Stomach (tissue), 9 donors: Measurements from ENCODE around the gene MYO5B. TPM values are rescaled to one million over a fixed set of nuclear protein-coding genes. Genes with fewer than 3 reads are reported as not detected.

Experiments used
- DNase-seq, 2 donors: peaks; one replicate each; pipeline versions ENCODE4 v3.0.0 to v3.0.0-alpha.2; 2013 to 2019
- H3K27ac ChIP-seq, 5 donors: fragments of 200-600 bp in 4 of 5; sonication (generic) in 4 of 5; one replicate each; pipeline ENCODE4 v1.5.1; 2013 to 2019; ENCODE audit warnings: mild to moderate bottlenecking in 1 of 5, moderate library complexity in 1 of 5
- H3K27me3 ChIP-seq, 3 donors: fragments of 200-600 bp; sonication (generic); one replicate each; pipeline ENCODE4 v1.5.1; 2017 to 2019; ENCODE audit warnings: mixed run types in 1 of 3
- H3K36me3 ChIP-seq, 4 donors: fragments of 200-600 bp; sonication (generic); 1 replicate in 3 of 4; 2 replicates in 1 of 4; pipeline ENCODE4 v1.5.1; 2016 to 2019
- H3K4me1 ChIP-seq, 4 donors: fragments of 200-600 bp; sonication (generic); one replicate each; pipeline ENCODE4 v1.5.1; 2016 to 2019
- H3K4me3 ChIP-seq, 4 donors: fragments of 200-600 bp; sonication (generic) in 3 of 4; one replicate each; pipeline ENCODE4 v1.5.1; 2016 to 2019; ENCODE audit warnings: mild to moderate bottlenecking in 1 of 4
- H3K9me3 ChIP-seq, 4 donors: fragments of 200-600 bp; sonication (generic); one replicate each; pipeline ENCODE4 v1.5.1; 2016 to 2019
- CTCF ChIP-seq, 7 experiments: fragments of 450-650 bp in 4 of 7; fragments of 200-600 bp in 3 of 7; sonication (generic) in 3 of 7; IDR thresholded peaks; one replicate each; pipeline ENCODE4 v1.5.1; 2016 to 2019; ENCODE audit warnings: antibody characterized with exemption in 7 of 7, control low read depth in 2 of 7, mild to moderate bottlenecking in 1 of 7
- EP300 ChIP-seq: sonication (generic); formaldehyde crosslinking; IDR thresholded peaks from one replicate; pipeline ENCODE4 v1.6.1; 2017; ENCODE audit warnings: antibody characterized with exemption
- POLR2A ChIP-seq, 4 donors: fragments of 450-650 bp; IDR thresholded peaks; one replicate each; pipeline ENCODE4 v1.6.1; 2016; ENCODE audit warnings: antibody characterized with exemption in 4 of 4, control low read depth in 2 of 4, mild to moderate bottlenecking in 1 of 4, moderate library complexity in 1 of 4
- POLR2AphosphoS5 ChIP-seq, 3 donors: sonication (generic); formaldehyde crosslinking; IDR thresholded peaks; one replicate each; pipeline ENCODE4 v1.6.1; 2016; ENCODE audit warnings: antibody characterized with exemption in 3 of 3
- WGBS, 5 donors: extraction: QIAGEN DNeasy Blood & Tissue Kit in 3 of 5; methylation state at CpG; one replicate each; pipeline versions ENCODE4 v1.1.5 to v1.1.7; 2013 to 2018; 5-methylcytosine and 5-hydroxymethylcytosine counted together
- intact Hi-C: fragments of 100-400 bp; cut with DNase I; formaldehyde crosslinking; loops from one replicate; pipeline ENCODE4 v1.15.1; 2023; ENCODE audit warnings: low total_unique reads
- polyA plus RNA-seq, 3 donors: library from polyadenylated mRNA; stranded (reverse); fragments of 200-250 nt; gene quantifications; one replicate each; pipeline ENCODE4 v1.2.3, GENCODE V29; 2013
- total RNA-seq, 5 donors: library from RNA; depleted of rRNA; stranded (reverse); fragments of >200 nt; gene quantifications; one replicate each; pipeline versions ENCODE4 v1.1.0 to v1.2.3, GENCODE V29; 2014 to 2016
- donor health status: healthy with polysubstance abuse.
- donor health status: Bipolar disorder and iron deficiency.
- donor health status: healthy.

Gene MYO5B
- total and polyA plus RNA-seq, 8 donors = 13.6 to 224 (median 33.7) TPM

- Histone ChIP-seq H3K4me1 (peaks cover 0 to 26% (median 7%) of the 10 kb centered on the region in 4 donors), H3K36me3 (peaks cover 3 to 25% (median 13%) of the 10 kb centered on the region in 4 donors), H3K4me3 (no peak overlapping the region), H3K9me3 (no peaks in the 10 kb centered on the region), H3K27ac (no peak overlapping the region), H3K27me3 (peaks cover 0 to 29% (median 0%) of the 10 kb centered on the region in 3 donors)
- intact Hi-C loops = no loop called here
- 47 to 74% (median 56%) methylated on average over 5 of the region's 5 CpGs for WGBS, 5 donors
- TF ChIP-seq POLR2A (IDR thresholded peaks at IDR 0.05) (no peak), CTCF (IDR thresholded peaks at IDR 0.05) (no peak), EP300 (no peak), POLR2AphosphoS5 (IDR thresholded peaks at IDR 0.05) (no peak)
- peak in 1 of 2 donors; percentile 39 for DNase-seq
These were observed 348.6 kb downstream of the MYO5B start for GRCh38 chr18:49846361-49846662.

- peaks cover 0 to 29% (median 0%) of the 10 kb centered on the region in 3 donors for H3K27me3 ChIP-seq
- DNase-seq = no peak
- peaks cover 3 to 31% (median 18%) of the 10 kb centered on the region in 4 donors for H3K36me3 ChIP-seq
- intact Hi-C loops = no loop called here
- no peak overlapping the region for H3K27ac ChIP-seq
- H3K4me1 ChIP-seq = peaks cover 0 to 26% (median 7%) of the 10 kb centered on the region in 4 donors
- no peaks in the 10 kb centered on the region for H3K9me3 ChIP-seq
- no peak overlapping the region for H3K4me3 ChIP-seq
- 78 to 89% (median 87%) methylated on average over 4 to 6 of the region's 6 CpGs for WGBS, 5 donors
- no peak for TF ChIP-seq CTCF (IDR thresholded peaks at IDR 0.05)
- TF ChIP-seq POLR2AphosphoS5 (IDR thresholded peaks at IDR 0.05) = no peak
- no peak for TF ChIP-seq EP300
- TF ChIP-seq POLR2A (IDR thresholded peaks at IDR 0.05) = no peak
These were observed 349.2 kb downstream of the MYO5B start for GRCh38 chr18:49845629-49846360.

GRCh38 chr18:49844903-49845302 is 350.0 kb downstream of the MYO5B start:
- Histone ChIP-seq H3K9me3 (no peaks in the 10 kb centered on the region), H3K36me3 (peaks cover 3 to 37% (median 25%) of the 10 kb centered on the region in 4 donors), H3K27ac (no peak overlapping the region), H3K4me1 (peaks cover 0 to 24% (median 7%) of the 10 kb centered on the region in 4 donors), H3K27me3 (peaks cover 0 to 20% (median 0%) of the 10 kb centered on the region in 3 donors), H3K4me3 (no peak overlapping the region)
- intact Hi-C loops = no loop called here
- no peak for TF ChIP-seq CTCF (IDR thresholded peaks at IDR 0.05)
- no peak for TF ChIP-seq POLR2A (IDR thresholded peaks at IDR 0.05)
- no peak for TF ChIP-seq POLR2AphosphoS5 (IDR thresholded peaks at IDR 0.05)
- no peak for TF ChIP-seq EP300
- no peak for DNase-seq
- 86 to 96% (median 94%) methylated on average over 1 of the region's 1 CpG for WGBS, 5 donors

- H3K27me3 ChIP-seq = peaks cover 0 to 11% (median 0%) of the 10 kb centered on the region in 3 donors
- peaks cover 0 to 16% (median 5%) of the 10 kb centered on the region in 4 donors for H3K4me1 ChIP-seq
- no peak overlapping the region for H3K4me3 ChIP-seq
- intact Hi-C loops = no loop called here
- no peaks in the 10 kb centered on the region for H3K9me3 ChIP-seq
- DNase-seq = no peak
- peaks cover 3 to 44% (median 29%) of the 10 kb centered on the region in 4 donors for H3K36me3 ChIP-seq
- TF ChIP-seq POLR2A (IDR thresholded peaks at IDR 0.05) = no peak
- no peak for TF ChIP-seq POLR2AphosphoS5 (IDR thresholded peaks at IDR 0.05)
- TF ChIP-seq CTCF (IDR thresholded peaks at IDR 0.05) = no peak
- no peak for TF ChIP-seq EP300
- 81 to 91% (median 88%) methylated on average over 6 of the region's 6 CpGs for WGBS, 5 donors
- H3K27ac ChIP-seq = no peak overlapping the region
These were observed 350.9 kb downstream of the MYO5B start for GRCh38 chr18:49843778-49844625.
